Naive thymus-derived CD4-positive, alpha-beta T cell (primary cell): ENCODE results near the gene CFAP73. TPM values are rescaled to one million over a fixed set of nuclear protein-coding genes. Genes with fewer than 3 reads are reported as not detected.

Experiments used
- ATAC-seq: fragments of 150-1000 bp; cut with Tn5 transposase; 2 replicates; pipeline ENCODE4 v1.10.0; 2021; ENCODE audit warnings: mild to moderate bottlenecking, moderate library complexity
- CTCF ChIA-PET: fragments of 350-600 bp; sonication (Branson Sonifier 250); formaldehyde crosslinking; loops from one replicate; lab custom pipeline; 2021; ENCODE audit warnings: antibody characterized with exemption; lab: Charles Lee
- POLR2A ChIA-PET: fragments of 350-600 bp; sonication (Branson Sonifier 250); formaldehyde crosslinking; loops from one replicate; lab custom pipeline; 2021; ENCODE audit warnings: antibody characterized with exemption, inconsistent platforms; lab: Charles Lee
- DNase-seq, 9 donors: peaks; one replicate each; pipeline versions ENCODE4 v3.0.0 to v3.0.0-alpha.2; 2020 to 2022; ENCODE audit warnings: mixed read lengths in 1 of 9
- H3K27ac ChIP-seq: one replicate; pipeline ENCODE4 v1.7.0; 2013; ENCODE audit warnings: mild to moderate bottlenecking, low read depth, low read length, moderate library complexity
- H3K27me3 ChIP-seq, 2 donors: one replicate each; pipeline ENCODE4 v1.7.0; 2013; ENCODE audit warnings: low read length in 2 of 2, mild to moderate bottlenecking in 2 of 2, moderate library complexity in 2 of 2; ENCODE audit not compliant: control insufficient read depth in 2 of 2, insufficient read depth in 2 of 2
- H3K36me3 ChIP-seq, 3 experiments: 1 replicate in 2 of 3; 2 replicates in 1 of 3; pipeline ENCODE4 v1.7.0; 2013; ENCODE audit warnings: low read length in 3 of 3, mild to moderate bottlenecking in 3 of 3, moderate library complexity in 1 of 3; ENCODE audit not compliant: insufficient read depth in 3 of 3, control insufficient read depth in 2 of 3
- H3K4me1 ChIP-seq, 2 donors: one replicate each; pipeline ENCODE4 v1.7.0; 2013; ENCODE audit warnings: low read length in 2 of 2, mild to moderate bottlenecking in 2 of 2, moderate library complexity in 1 of 2; ENCODE audit not compliant: control insufficient read depth in 2 of 2, insufficient read depth in 2 of 2
- H3K4me3 ChIP-seq: 2 replicates; pipeline ENCODE4 v1.7.0; 2013; ENCODE audit warnings: mild to moderate bottlenecking, low read length
- H3K9me3 ChIP-seq, 3 experiments: 1 replicate in 2 of 3; 2 replicates in 1 of 3; pipeline ENCODE4 v1.7.0; 2013; ENCODE audit warnings: low read length in 3 of 3; ENCODE audit not compliant: control insufficient read depth in 2 of 3
- H3K27ac Mint-ChIP-seq, 9 donors: one replicate each; pipeline ENCODE4 v1.8.0; 2020 to 2022; ENCODE audit warnings: mixed read lengths in 9 of 9, mild to moderate bottlenecking in 8 of 9, moderate library complexity in 5 of 9, inconsistent platforms in 2 of 9
- H3K27me3 Mint-ChIP-seq, 5 donors: one replicate each; pipeline ENCODE4 v1.8.0; 2021 to 2022; ENCODE audit warnings: mixed read lengths in 5 of 5, mild to moderate bottlenecking in 1 of 5
- H3K36me3 Mint-ChIP-seq, 5 donors: one replicate each; pipeline ENCODE4 v1.8.0; 2020 to 2022; ENCODE audit warnings: mixed read lengths in 5 of 5, mild to moderate bottlenecking in 3 of 5, inconsistent platforms in 1 of 5
- H3K4me1 Mint-ChIP-seq, 7 donors: one replicate each; pipeline ENCODE4 v1.8.0; 2020 to 2022; ENCODE audit warnings: mixed read lengths in 7 of 7, mild to moderate bottlenecking in 3 of 7, inconsistent platforms in 1 of 7
- H3K4me3 Mint-ChIP-seq, 10 donors: one replicate each; pipeline ENCODE4 v1.8.0; 2020 to 2022; ENCODE audit warnings: mild to moderate bottlenecking in 10 of 10, mixed read lengths in 10 of 10, moderate library complexity in 6 of 10, inconsistent platforms in 2 of 10
- H3K9me3 Mint-ChIP-seq, 11 donors: one replicate each; pipeline ENCODE4 v1.8.0; 2020 to 2022; ENCODE audit warnings: mixed read lengths in 11 of 11, mild to moderate bottlenecking in 4 of 11, inconsistent platforms in 1 of 11, moderate library complexity in 1 of 11
- intact Hi-C, 2 donors: fragments of 100-400 bp; cut with micrococcal nuclease; formaldehyde crosslinking; loops; one replicate each; pipeline ENCODE4 v1.15.1; 2023
- polyA plus RNA-seq, 2 donors: library from polyadenylated mRNA; unstranded; fragments of 300-500 nt; fragmentation: Illumina TruSeq; gene quantifications; one replicate each; pipeline ENCODE4 v1.2.3, GENCODE V29; 2021
- total RNA-seq, 6 experiments: library from RNA in 5 of 6; stranded (reverse) in 5 of 6; gene quantifications; 1 replicate in 5 of 6; 2 replicates in 1 of 6; pipeline ENCODE4 v1.2.3 and lab custom pipeline; 2021 to 2026

Gene CFAP73
- total and polyA plus RNA-seq, 7 experiments from 2014 or later = 0.29 to 0.88 (median 0.48) TPM; not detected in 4

DNA sequence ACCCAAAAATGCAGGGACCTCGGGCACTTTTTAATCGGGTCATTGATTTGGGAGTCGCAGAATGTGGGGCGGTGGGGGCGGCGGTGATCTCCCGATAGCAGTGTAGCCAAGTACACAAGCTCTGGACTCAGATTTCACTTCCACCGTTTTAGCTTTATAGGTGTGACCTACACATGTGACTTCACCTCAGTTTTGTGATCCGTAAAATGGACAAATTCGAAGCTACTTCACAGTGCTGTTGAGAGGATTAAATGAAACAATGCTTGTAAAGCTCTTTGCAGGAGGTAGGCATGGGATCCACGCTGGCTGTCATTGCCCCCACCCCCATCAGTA, 36.5 kb downstream of the CFAP73 start:
- Histone ChIP-seq H3K27me3 (no peaks in the 10 kb centered on the region), H3K36me3 (peaks cover 0 to 22% (median 0%) of the 10 kb centered on the region in 3 experiments), H3K27ac (peak overlapping the region; percentile 96), H3K9me3 (no peaks in the 10 kb centered on the region), H3K4me1 (peaks cover 20 to 32% of the 10 kb centered on the region in 2 donors), H3K4me3 (peak overlapping the region; percentile 77)
- DNase-seq = no peak
- Mint-ChIP-seq H3K4me3 (peak overlapping the region; percentile 86 to 99 (median 96)), H3K4me1 (peaks cover 20 to 55% (median 33%) of the 10 kb centered on the region in 7 donors), H3K9me3 (no peaks in the 10 kb centered on the region), H3K36me3 (peaks cover 0 to 14% (median 6%) of the 10 kb centered on the region in 5 donors), H3K27me3 (no peaks in the 10 kb centered on the region), H3K27ac (peak overlapping the region; percentile 86 to 98 (median 93))
- intact Hi-C loops = loop anchor here in 1 of 2 donors (10.0 kb wide), 2 partner anchors 281 to 779 kb away; partner anchors contain the start of genes OAS1 and RBM19
- ChIA-PET CTCF (interaction anchor here (0.7 to 1.0 kb wide), 3 partner anchors 9 to 140 kb away, joined by 3 read pairs; no protein-coding TSS in a partner anchor), POLR2A (interaction anchor here (0.7 to 4.0 kb wide), 7 partner anchors 22 to 208 kb away, joined by 3 to 30 read pairs (median 5); partner anchors contain the start of genes OAS2 and TPCN1)
- no peak for ATAC-seq

DNA sequence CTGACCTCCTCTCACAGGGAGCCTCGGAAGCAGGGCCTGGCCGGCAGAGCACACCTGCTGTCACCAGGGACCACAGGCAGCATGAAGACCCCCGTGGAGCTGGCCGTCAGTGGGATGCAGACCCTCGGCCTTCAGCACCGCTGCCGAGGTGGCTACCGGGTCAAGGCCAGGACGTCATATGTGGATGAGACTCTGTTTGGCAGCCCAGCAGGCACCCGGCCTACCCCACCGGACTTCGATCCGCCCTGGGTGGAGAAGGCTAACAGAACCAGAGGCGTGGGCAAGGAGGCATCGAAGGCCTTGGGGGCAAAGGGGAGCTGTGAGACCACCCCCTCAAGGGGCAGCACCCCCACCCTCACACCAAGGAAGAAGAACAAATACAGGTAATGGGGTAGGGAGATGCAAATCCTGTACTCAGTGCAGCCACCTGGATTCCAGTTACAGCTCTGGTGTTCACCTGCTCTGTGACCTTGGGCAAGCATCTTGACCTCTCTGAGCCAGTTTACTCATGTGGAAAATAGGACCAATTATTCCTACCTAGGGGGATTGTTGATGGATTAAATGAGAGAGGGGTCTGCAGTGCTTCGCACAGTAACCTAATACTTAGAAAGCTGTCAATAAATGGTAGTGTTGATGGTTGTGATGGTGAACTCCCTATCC, 37.3 kb downstream of the CFAP73 start:
- ATAC-seq = no peak
- peaks cover 0 to 28% (median 0%) of the 10 kb centered on the region in 3 experiments for H3K36me3 ChIP-seq
- peak overlapping the region; percentile 77 for H3K4me3 ChIP-seq
- no peak for DNase-seq
- peak overlapping the region; percentile 86 to 98 (median 93) for H3K27ac Mint-ChIP-seq
- no peaks in the 10 kb centered on the region for H3K27me3 Mint-ChIP-seq
- H3K27me3 ChIP-seq = no peaks in the 10 kb centered on the region
- H3K9me3 ChIP-seq = no peaks in the 10 kb centered on the region
- peak overlapping the region; percentile 86 to 99 (median 96) for H3K4me3 Mint-ChIP-seq
- POLR2A ChIA-PET = interaction anchor here (0.6 to 4.0 kb wide), 7 partner anchors 22 to 170 kb away, joined by 3 to 30 read pairs (median 3); partner anchors contain the start of gene TPCN1
- H3K4me1 ChIP-seq = peaks cover 20 to 32% of the 10 kb centered on the region in 2 donors
- CTCF ChIA-PET = interaction anchor here (0.5 to 1.0 kb wide), 5 partner anchors 8 to 141 kb away, joined by 3 to 5 read pairs (median 3); no protein-coding TSS in a partner anchor
- H3K9me3 Mint-ChIP-seq = no peaks in the 10 kb centered on the region
- peaks cover 20 to 53% (median 33%) of the 10 kb centered on the region in 7 donors for H3K4me1 Mint-ChIP-seq
- peaks cover 0 to 14% (median 6%) of the 10 kb centered on the region in 5 donors for H3K36me3 Mint-ChIP-seq
- intact Hi-C loops = loop anchor here in 1 of 2 donors (10.0 kb wide), 2 partner anchors 282 to 778 kb away; partner anchors contain the start of genes OAS1 and RBM19
- peak overlapping the region; percentile 96 for H3K27ac ChIP-seq

- no peaks in the 10 kb centered on the region for H3K9me3 ChIP-seq
- intact Hi-C loops = loop anchor here in 1 of 2 donors (10.0 kb wide), 2 partner anchors 285 to 775 kb away; partner anchors contain the start of genes OAS1 and RBM19
- CTCF ChIA-PET = interaction anchor here (0.6 kb wide), 1 partner anchor 235 kb away, joined by 3 read pairs; no protein-coding TSS in a partner anchor
Measured at GRCh38 chr12:113189361-113189760, 39.8 kb downstream of the CFAP73 start.

DNA sequence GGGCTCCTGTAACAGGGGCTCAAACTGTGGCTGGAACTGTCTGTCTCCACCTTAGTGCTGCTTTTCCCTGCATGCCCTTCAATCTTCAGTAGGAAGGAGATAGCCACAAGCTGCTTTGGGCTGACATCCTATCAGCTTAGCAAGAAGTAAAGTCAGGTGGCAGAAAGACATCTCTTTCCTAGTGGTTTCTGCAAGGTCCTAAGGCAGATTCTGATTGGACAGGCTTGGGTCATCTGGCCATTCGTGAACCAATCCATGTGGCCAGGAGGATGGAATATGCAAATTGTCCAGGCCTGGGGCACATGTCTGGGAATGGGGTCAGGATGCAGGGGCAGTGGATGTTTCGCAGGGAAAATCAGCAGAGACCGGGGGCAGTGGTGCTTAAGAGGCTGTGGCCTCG, 41.2 kb downstream of the CFAP73 start:
- no peak overlapping the region for H3K27ac ChIP-seq
- Mint-ChIP-seq H3K4me3 (no peak overlapping the region), H3K27me3 (no peaks in the 10 kb centered on the region), H3K4me1 (peaks cover 13 to 29% (median 22%) of the 10 kb centered on the region in 7 donors), H3K36me3 (peaks cover 0 to 23% (median 8%) of the 10 kb centered on the region in 5 donors), H3K27ac (peak overlapping the region in 2 of 9 donors; percentile 43 to 62), H3K9me3 (no peaks in the 10 kb centered on the region)
- H3K36me3 ChIP-seq = peaks cover 0 to 28% (median 0%) of the 10 kb centered on the region in 3 experiments
- H3K4me1 ChIP-seq = peaks cover 8 to 15% of the 10 kb centered on the region in 2 donors
- DNase-seq (no peak), ATAC-seq (no peak)
- H3K27me3 ChIP-seq = no peaks in the 10 kb centered on the region
- CTCF ChIA-PET = no interaction called here
- intact Hi-C loops = no loop called here
- POLR2A ChIA-PET = interaction anchor here (1.4 kb wide), 1 partner anchor 9 kb away, joined by 4 read pairs; no protein-coding TSS in a partner anchor
- H3K4me3 ChIP-seq = no peak overlapping the region
- H3K9me3 ChIP-seq = no peaks in the 10 kb centered on the region

More at GRCh38 chr12:113189361-113189760, 39.8 kb downstream of the CFAP73 start:
- H3K27me3 Mint-ChIP-seq = no peaks in the 10 kb centered on the region
- Histone ChIP-seq H3K27me3 (no peaks in the 10 kb centered on the region), H3K4me1 (peaks cover 10 to 15% of the 10 kb centered on the region in 2 donors), H3K36me3 (peaks cover 0 to 36% (median 0%) of the 10 kb centered on the region in 3 experiments), H3K4me3 (no peak overlapping the region), H3K27ac (no peak overlapping the region)
- peaks cover 14 to 33% (median 26%) of the 10 kb centered on the region in 7 donors for H3K4me1 Mint-ChIP-seq
- H3K9me3 Mint-ChIP-seq = no peaks in the 10 kb centered on the region
- POLR2A ChIA-PET = interaction anchor here (0.6 kb wide), 1 partner anchor 19 kb away, joined by 3 read pairs; no protein-coding TSS in a partner anchor
- no peak overlapping the region for H3K4me3 Mint-ChIP-seq
- ATAC-seq = no peak
- peaks cover 0 to 23% (median 8%) of the 10 kb centered on the region in 5 donors for H3K36me3 Mint-ChIP-seq
- DNase-seq = no peak
- H3K27ac Mint-ChIP-seq = peak overlapping the region in 4 of 9 donors; percentile 7 to 72 (median 64)

DNA sequence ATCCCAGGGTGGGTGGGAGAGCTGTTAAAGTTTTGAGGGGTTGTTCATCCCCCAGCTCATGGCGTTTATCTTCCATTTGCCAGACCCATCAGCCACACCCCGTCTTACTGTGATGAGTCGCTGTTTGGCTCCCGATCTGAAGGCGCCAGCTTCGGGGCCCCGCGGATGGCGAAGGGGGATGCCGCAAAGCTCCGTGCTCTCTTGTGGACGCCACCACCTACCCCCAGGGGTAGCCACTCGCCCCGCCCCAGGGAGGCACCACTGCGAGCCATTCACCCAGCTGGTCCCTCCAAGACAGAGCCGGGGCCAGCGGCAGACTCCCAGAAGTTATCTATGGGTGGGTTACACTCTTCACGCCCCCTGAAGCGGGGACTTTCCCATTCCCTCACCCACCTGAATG, 41.7 kb downstream of the CFAP73 start:
- Mint-ChIP-seq H3K9me3 (no peaks in the 10 kb centered on the region), H3K36me3 (peaks cover 0 to 23% (median 8%) of the 10 kb centered on the region in 5 donors), H3K4me3 (no peak overlapping the region), H3K4me1 (peaks cover 12 to 26% (median 20%) of the 10 kb centered on the region in 7 donors), H3K27me3 (no peaks in the 10 kb centered on the region), H3K27ac (no peak overlapping the region)
- intact Hi-C loops = no loop called here
- no peak for DNase-seq
- H3K9me3 ChIP-seq = no peaks in the 10 kb centered on the region
- H3K4me1 ChIP-seq = peaks cover 4 to 12% of the 10 kb centered on the region in 2 donors
- H3K27me3 ChIP-seq = no peaks in the 10 kb centered on the region
- POLR2A ChIA-PET = interaction anchor here (1.4 kb wide), 1 partner anchor 9 kb away, joined by 4 read pairs; no protein-coding TSS in a partner anchor
- no peak overlapping the region for H3K4me3 ChIP-seq
- H3K36me3 ChIP-seq = peaks cover 0 to 27% (median 0%) of the 10 kb centered on the region in 3 experiments
- no peak overlapping the region for H3K27ac ChIP-seq
- CTCF ChIA-PET = no interaction called here
- ATAC-seq = no peak

DNA sequence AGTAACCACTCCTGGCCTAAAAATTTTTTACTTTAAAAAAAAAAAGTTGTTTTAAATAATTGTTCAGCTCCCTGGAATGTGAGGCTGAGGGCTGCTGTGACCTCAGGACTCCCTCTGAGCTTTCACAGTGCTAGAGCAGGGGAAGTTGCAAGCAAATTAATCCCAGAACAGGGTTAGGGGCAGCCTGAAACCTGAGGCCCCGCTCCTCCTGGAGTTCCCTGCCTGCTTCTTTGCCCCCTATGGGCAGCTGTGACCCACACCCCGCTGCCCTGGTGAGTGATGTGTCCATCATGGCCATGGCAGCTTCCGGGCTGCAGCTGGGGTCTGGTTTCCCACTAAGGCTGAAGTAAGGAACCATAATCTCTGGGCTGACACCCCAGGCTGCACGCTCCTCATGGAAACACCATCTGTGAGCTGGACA, 45.5 kb downstream of the CFAP73 start:
- no peak overlapping the region for H3K27ac Mint-ChIP-seq
- CTCF ChIA-PET = interaction anchor here (0.6 to 1.2 kb wide), 5 partner anchors 9 to 121 kb away, joined by 3 to 7 read pairs (median 6); no protein-coding TSS in a partner anchor
- no peak for ATAC-seq

More for the DNA sequence above, 45.5 kb downstream of the CFAP73 start:
- H3K9me3 Mint-ChIP-seq = no peaks in the 10 kb centered on the region
- POLR2A ChIA-PET = interaction anchor here (0.6 to 1.6 kb wide), 4 partner anchors 10 to 29 kb away, joined by 3 to 7 read pairs (median 3); partner anchors contain the start of genes DDX54 and RITA1
- Histone ChIP-seq H3K4me1 (no peaks in the 10 kb centered on the region), H3K36me3 (peaks cover 0 to 21% (median 0%) of the 10 kb centered on the region in 3 experiments), H3K4me3 (no peak overlapping the region), H3K9me3 (no peaks in the 10 kb centered on the region), H3K27ac (no peak overlapping the region), H3K27me3 (no peaks in the 10 kb centered on the region)
- H3K4me1 Mint-ChIP-seq = peaks cover 0 to 17% (median 4%) of the 10 kb centered on the region in 7 donors
- no peaks in the 10 kb centered on the region for H3K27me3 Mint-ChIP-seq
- intact Hi-C loops = loop anchor here (5.0 kb wide), 2 partner anchors 117 to 717 kb away; no protein-coding TSS in a partner anchor
- H3K36me3 Mint-ChIP-seq = peaks cover 0 to 12% (median 0%) of the 10 kb centered on the region in 5 donors
- H3K4me3 Mint-ChIP-seq = no peak overlapping the region
- no peak for DNase-seq
